ENCODE measurements around the gene ADGRD2.

Gene ADGRD2

DNA sequence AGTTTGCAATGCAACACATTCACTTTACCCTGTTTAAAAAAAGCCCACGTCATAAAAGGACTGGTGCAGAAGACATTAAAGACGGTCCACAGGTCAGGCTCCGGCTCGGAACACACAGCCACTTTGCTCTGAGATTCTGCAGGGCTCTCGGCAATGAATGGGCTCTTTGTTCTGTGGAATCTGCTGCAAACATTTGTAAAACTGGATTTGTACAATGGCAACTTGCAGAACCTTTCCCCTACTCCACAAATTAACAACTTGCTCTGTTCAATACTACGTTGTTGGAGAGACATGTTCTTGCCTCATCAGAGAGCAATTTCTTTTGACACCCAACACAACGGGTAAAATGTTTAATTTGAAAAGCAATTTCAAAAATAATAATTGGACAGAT lies 70.0 kb downstream of the ADGRD2 start:
- Histone ChIP-seq H2BK12ac (ENCODE audit: low read length in 2 of 2) (no peak overlapping the region), H3K36me3 (ENCODE audit: control insufficient read depth in 1 of 2, insufficient read depth in 2 of 2, low read depth in 1 of 2, low read length in 2 of 2) (peaks cover 0 to 5% of the 10 kb centered on the region in 2 experiments), H3K79me1 (replicated peaks; ENCODE audit: low read length, poor library complexity, severe bottlenecking) (no peaks in the 10 kb centered on the region), H2BK15ac (ENCODE audit: low read depth, poor library complexity, severe bottlenecking) (no peak overlapping the region), H2BK120ac (ENCODE audit: low read depth, low read length) (no peak overlapping the region), H2BK5ac (ENCODE audit: low read depth, low read length, poor library complexity, severe bottlenecking) (no peak overlapping the region), H3K4me3 (ENCODE audit: insufficient read depth in 1 of 2, low read depth in 1 of 2, low read length in 2 of 2) (no peak overlapping the region), H3K27me3 (ENCODE audit: control insufficient read depth in 1 of 2, insufficient read depth in 1 of 2, low read length in 2 of 2) (peaks cover 0 to 34% of the 10 kb centered on the region in 2 experiments), H3K18ac (ENCODE audit: low read depth in 1 of 2, low read length in 2 of 2) (no peak overlapping the region), H3K4ac (ENCODE audit: low read depth in 1 of 2, low read length in 2 of 2) (no peak overlapping the region), H2AK5ac (ENCODE audit: low read length, severe bottlenecking) (no peak overlapping the region), H3K9ac (ENCODE audit: low read length) (no peak overlapping the region), H3K4me2 (ENCODE audit: low read length, poor library complexity, severe bottlenecking) (no peak overlapping the region), H2AFZ (ENCODE audit: low read depth, low read length) (no peak overlapping the region), H3K9me3 (ENCODE audit: control insufficient read depth, low read length) (no peaks in the 10 kb centered on the region), H3K27ac (ENCODE audit: low read length, poor library complexity, severe bottlenecking) (no peak overlapping the region), H3K4me1 (ENCODE audit: control insufficient read depth, insufficient read depth, low read depth, low read length) (no peaks in the 10 kb centered on the region), H4K8ac (ENCODE audit: low read length) (no peak overlapping the region), H3K14ac (ENCODE audit: low read length in 2 of 2) (no peak overlapping the region), H4K91ac (ENCODE audit: low read length) (no peak overlapping the region), H3K23ac (ENCODE audit: low read length in 2 of 2) (no peak overlapping the region)
- DNase-seq: no peak
- WGBS: 84% methylated on average over 5 of the region's 7 CpGs

DNA sequence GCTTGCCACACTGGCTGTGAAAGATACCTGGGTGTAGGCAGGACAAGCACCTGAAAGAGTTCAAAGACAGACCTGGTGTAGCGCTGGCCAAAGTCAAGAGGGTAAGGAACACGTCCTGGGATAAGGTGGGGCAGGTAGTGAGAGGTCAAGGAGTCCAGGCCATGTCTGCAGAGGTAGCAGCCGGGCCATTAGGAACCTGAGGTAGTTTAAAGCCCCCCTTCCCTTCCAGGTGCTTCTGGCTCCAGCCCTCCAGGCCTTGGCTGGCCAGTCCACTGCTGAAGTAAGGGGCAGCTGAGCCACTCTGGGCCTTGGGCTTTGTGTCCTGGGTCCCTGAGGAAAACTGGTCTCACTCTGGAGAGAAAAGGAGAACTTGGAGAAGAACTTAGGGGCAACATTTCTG lies 70.9 kb downstream of the ADGRD2 start:
- H3K9ac ChIP-seq (ENCODE audit: low read length): no peak overlapping the region
- no peak for DNase-seq
- H3K9me3 ChIP-seq (ENCODE audit: control insufficient read depth, low read length): no peaks in the 10 kb centered on the region

DNA sequence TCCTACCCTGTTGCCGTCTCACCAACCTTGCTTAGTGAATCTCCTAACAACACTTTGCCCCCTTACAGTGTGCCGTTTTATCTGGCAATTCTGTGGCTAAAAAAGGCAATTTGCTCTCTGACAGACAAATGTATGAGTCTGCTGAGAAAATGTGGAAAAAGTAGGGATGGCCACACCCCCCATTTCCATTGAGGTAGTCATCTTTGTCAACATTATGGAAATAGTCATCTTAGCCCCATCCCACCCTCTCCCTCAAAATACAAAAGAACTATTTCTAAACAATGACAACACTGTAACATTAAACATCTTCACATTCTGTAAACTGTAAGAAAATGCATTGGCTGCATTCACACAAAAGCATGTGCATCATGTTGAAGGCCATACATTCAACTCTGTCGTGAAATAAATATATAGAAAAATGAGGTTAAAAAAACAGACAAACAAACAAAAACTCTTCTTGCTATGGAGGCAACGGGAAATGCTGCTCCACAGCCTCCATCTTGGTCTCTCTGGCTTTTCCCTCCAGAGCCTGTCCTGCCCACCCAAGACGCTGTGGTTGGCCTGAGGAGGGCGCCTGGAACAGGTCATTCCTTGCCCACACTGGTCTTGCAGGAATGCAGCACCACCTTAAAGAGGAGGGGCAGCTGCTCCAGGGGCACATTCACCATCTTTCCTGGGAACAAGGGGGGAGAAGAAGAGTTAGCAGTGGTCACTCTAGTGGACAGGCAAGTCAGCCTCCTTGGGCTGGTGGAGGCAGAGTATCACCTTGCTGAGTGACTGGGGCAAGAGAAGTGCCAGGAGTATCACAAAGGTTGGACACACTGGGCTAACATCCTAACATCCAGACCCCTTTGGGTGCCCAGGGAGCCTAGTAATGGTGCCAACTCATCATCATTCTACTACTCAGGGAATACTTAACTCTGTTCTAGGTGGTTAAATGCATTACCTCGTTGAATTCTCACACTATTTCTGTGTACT lies 72.2 kb downstream of the ADGRD2 start:
- Histone ChIP-seq H4K91ac (ENCODE audit: low read length) (no peak overlapping the region), H3K9ac (ENCODE audit: low read length) (no peak overlapping the region), H3K27ac (ENCODE audit: low read length, poor library complexity, severe bottlenecking) (no peak overlapping the region), H3K4me3 (ENCODE audit: insufficient read depth in 1 of 2, low read depth in 1 of 2, low read length in 2 of 2) (no peak overlapping the region), H3K9me3 (ENCODE audit: control insufficient read depth, low read length) (no peaks in the 10 kb centered on the region), H2BK15ac (ENCODE audit: low read depth, poor library complexity, severe bottlenecking) (no peak overlapping the region), H3K27me3 (ENCODE audit: control insufficient read depth in 1 of 2, insufficient read depth in 1 of 2, low read length in 2 of 2) (peaks cover 0 to 26% of the 10 kb centered on the region in 2 experiments), H3K4me2 (ENCODE audit: low read length, poor library complexity, severe bottlenecking) (no peak overlapping the region), H2BK5ac (ENCODE audit: low read depth, low read length, poor library complexity, severe bottlenecking) (no peak overlapping the region), H3K23ac (ENCODE audit: low read length in 2 of 2) (no peak overlapping the region), H2AFZ (ENCODE audit: low read depth, low read length) (no peak overlapping the region), H3K4me1 (ENCODE audit: control insufficient read depth, insufficient read depth, low read depth, low read length) (no peaks in the 10 kb centered on the region), H3K14ac (ENCODE audit: low read length in 2 of 2) (no peak overlapping the region), H3K79me1 (replicated peaks; ENCODE audit: low read length, poor library complexity, severe bottlenecking) (no peaks in the 10 kb centered on the region), H3K18ac (ENCODE audit: low read depth in 1 of 2, low read length in 2 of 2) (no peak overlapping the region), H2BK12ac (ENCODE audit: low read length in 2 of 2) (no peak overlapping the region), H4K8ac (ENCODE audit: low read length) (no peak overlapping the region), H3K36me3 (ENCODE audit: control insufficient read depth in 1 of 2, insufficient read depth in 2 of 2, low read depth in 1 of 2, low read length in 2 of 2) (peaks cover 0 to 5% of the 10 kb centered on the region in 2 experiments), H3K4ac (ENCODE audit: low read depth in 1 of 2, low read length in 2 of 2) (no peak overlapping the region), H2AK5ac (ENCODE audit: low read length, severe bottlenecking) (no peak overlapping the region), H2BK120ac (ENCODE audit: low read depth, low read length) (no peak overlapping the region)
- DNase-seq: no peak
- WGBS: 75% methylated on average over 4 of the region's 7 CpGs

More for the DNA sequence above, 70.9 kb downstream of the ADGRD2 start:
- H3K79me1 ChIP-seq (replicated peaks; ENCODE audit: low read length, poor library complexity, severe bottlenecking): no peaks in the 10 kb centered on the region
- H2BK120ac ChIP-seq (ENCODE audit: low read depth, low read length): no peak overlapping the region
- no peak overlapping the region for H3K4ac ChIP-seq (ENCODE audit: low read depth in 1 of 2, low read length in 2 of 2)
- H3K36me3 ChIP-seq (ENCODE audit: control insufficient read depth in 1 of 2, insufficient read depth in 2 of 2, low read depth in 1 of 2, low read length in 2 of 2): peaks cover 0 to 5% of the 10 kb centered on the region in 2 experiments
- no peak overlapping the region for H2AFZ ChIP-seq (ENCODE audit: low read depth, low read length)
- no peak overlapping the region for H3K27ac ChIP-seq (ENCODE audit: low read length, poor library complexity, severe bottlenecking)
- H2BK5ac ChIP-seq (ENCODE audit: low read depth, low read length, poor library complexity, severe bottlenecking): no peak overlapping the region
- 87% methylated on average over 3 of the region's 3 CpGs for WGBS
- no peak overlapping the region for H2BK12ac ChIP-seq (ENCODE audit: low read length in 2 of 2)
- H4K8ac ChIP-seq (ENCODE audit: low read length): no peak overlapping the region
- no peaks in the 10 kb centered on the region for H3K4me1 ChIP-seq (ENCODE audit: control insufficient read depth, insufficient read depth, low read depth, low read length)
- H3K18ac ChIP-seq (ENCODE audit: low read depth in 1 of 2, low read length in 2 of 2): no peak overlapping the region
- no peak overlapping the region for H3K4me3 ChIP-seq (ENCODE audit: insufficient read depth in 1 of 2, low read depth in 1 of 2, low read length in 2 of 2)
- H4K91ac ChIP-seq (ENCODE audit: low read length): no peak overlapping the region
- H2BK15ac ChIP-seq (ENCODE audit: low read depth, poor library complexity, severe bottlenecking): no peak overlapping the region
- H3K4me2 ChIP-seq (ENCODE audit: low read length, poor library complexity, severe bottlenecking): no peak overlapping the region
- no peak overlapping the region for H3K23ac ChIP-seq (ENCODE audit: low read length in 2 of 2)
- H3K14ac ChIP-seq (ENCODE audit: low read length in 2 of 2): no peak overlapping the region
- peaks cover 0 to 33% of the 10 kb centered on the region in 2 experiments for H3K27me3 ChIP-seq (ENCODE audit: control insufficient read depth in 1 of 2, insufficient read depth in 1 of 2, low read length in 2 of 2)
- H2AK5ac ChIP-seq (ENCODE audit: low read length, severe bottlenecking): no peak overlapping the region

- H3K4me2 ChIP-seq (ENCODE audit: low read length, poor library complexity, severe bottlenecking): no peak overlapping the region
- no CpG with 5 or more reads among the region's 2 CpGs for WGBS
These were observed 75.9 kb downstream of the ADGRD2 start for GRCh38 chr9:124526174-124526573.

More at GRCh38 chr9:124526174-124526573, 75.9 kb downstream of the ADGRD2 start:
- Histone ChIP-seq H3K9me3 (ENCODE audit: control insufficient read depth, low read length) (no peaks in the 10 kb centered on the region), H4K91ac (ENCODE audit: low read length) (no peak overlapping the region), H3K27me3 (ENCODE audit: control insufficient read depth in 1 of 2, insufficient read depth in 1 of 2, low read length in 2 of 2) (peaks cover 0 to 3% of the 10 kb centered on the region in 2 experiments), H2BK12ac (ENCODE audit: low read length in 2 of 2) (no peak overlapping the region), H3K4me1 (ENCODE audit: control insufficient read depth, insufficient read depth, low read depth, low read length) (peaks cover 2% of the 10 kb centered on the region), H3K27ac (ENCODE audit: low read length, poor library complexity, severe bottlenecking) (no peak overlapping the region), H3K4me3 (ENCODE audit: insufficient read depth in 1 of 2, low read depth in 1 of 2, low read length in 2 of 2) (no peak overlapping the region), H3K9ac (ENCODE audit: low read length) (no peak overlapping the region), H4K8ac (ENCODE audit: low read length) (no peak overlapping the region), H2AFZ (ENCODE audit: low read depth, low read length) (no peak overlapping the region), H2AK5ac (ENCODE audit: low read length, severe bottlenecking) (no peak overlapping the region), H3K23ac (ENCODE audit: low read length in 2 of 2) (no peak overlapping the region), H3K36me3 (ENCODE audit: control insufficient read depth in 1 of 2, insufficient read depth in 2 of 2, low read depth in 1 of 2, low read length in 2 of 2) (no peaks in the 10 kb centered on the region), H2BK120ac (ENCODE audit: low read depth, low read length) (no peak overlapping the region), H3K14ac (ENCODE audit: low read length in 2 of 2) (no peak overlapping the region), H3K18ac (ENCODE audit: low read depth in 1 of 2, low read length in 2 of 2) (no peak overlapping the region), H2BK5ac (ENCODE audit: low read depth, low read length, poor library complexity, severe bottlenecking) (no peak overlapping the region), H3K4ac (ENCODE audit: low read depth in 1 of 2, low read length in 2 of 2) (no peak overlapping the region), H3K79me1 (replicated peaks; ENCODE audit: low read length, poor library complexity, severe bottlenecking) (no peaks in the 10 kb centered on the region), H2BK15ac (ENCODE audit: low read depth, poor library complexity, severe bottlenecking) (no peak overlapping the region)
- no peak for DNase-seq

Measured in mesenchymal stem cell (in vitro differentiated cells and primary cell).